ENCODE results near the gene GRIP1.

GRCh38 chr12:66319266-66319954, 359.5 kb downstream of the GRIP1 start:
- TF ChIP-seq, protein P1, sequence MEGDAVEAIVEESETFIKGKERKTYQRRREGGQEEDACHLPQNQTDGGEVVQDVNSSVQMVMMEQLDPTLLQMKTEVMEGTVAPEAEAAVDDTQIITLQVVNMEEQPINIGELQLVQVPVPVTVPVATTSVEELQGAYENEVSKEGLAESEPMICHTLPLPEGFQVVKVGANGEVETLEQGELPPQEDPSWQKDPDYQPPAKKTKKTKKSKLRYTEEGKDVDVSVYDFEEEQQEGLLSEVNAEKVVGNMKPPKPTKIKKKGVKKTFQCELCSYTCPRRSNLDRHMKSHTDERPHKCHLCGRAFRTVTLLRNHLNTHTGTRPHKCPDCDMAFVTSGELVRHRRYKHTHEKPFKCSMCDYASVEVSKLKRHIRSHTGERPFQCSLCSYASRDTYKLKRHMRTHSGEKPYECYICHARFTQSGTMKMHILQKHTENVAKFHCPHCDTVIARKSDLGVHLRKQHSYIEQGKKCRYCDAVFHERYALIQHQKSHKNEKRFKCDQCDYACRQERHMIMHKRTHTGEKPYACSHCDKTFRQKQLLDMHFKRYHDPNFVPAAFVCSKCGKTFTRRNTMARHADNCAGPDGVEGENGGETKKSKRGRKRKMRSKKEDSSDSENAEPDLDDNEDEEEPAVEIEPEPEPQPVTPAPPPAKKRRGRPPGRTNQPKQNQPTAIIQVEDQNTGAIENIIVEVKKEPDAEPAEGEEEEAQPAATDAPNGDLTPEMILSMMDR (IDR thresholded peaks at IDR 0.05) = no peak
- no peak for TF ChIP-seq EP300 (IDR thresholded peaks at IDR 0.05)
- TF ChIP-seq POLR2AphosphoS5 (IDR thresholded peaks at IDR 0.05) = no peak
